WTC11 (cell line): ENCODE measurements around the gene SLC7A8. TPM values are rescaled to one million over a fixed set of nuclear protein-coding genes. Genes with fewer than 3 reads are reported as not detected.
"Not testable (repeated sequence)": the region's sequence is repeated elsewhere in the genome, so short reads cannot be mapped to it uniquely, and the experiment has no call there.

ENCODE experiments used
- ATAC-seq: fragments of 200-7000 bp; cut with Tn5 transposase; 2 replicates; pipeline ENCODE4 v1.10.0; 2021; ENCODE audit warnings: mild to moderate bottlenecking, moderate library complexity
- CTCF ChIA-PET: fragments of 300-600 bp; sonication (Branson Sonifier 250); formaldehyde crosslinking; loops from one replicate; lab custom pipeline; 2021; ENCODE audit warnings: antibody characterized with exemption; lab: Charles Lee
- POLR2A ChIA-PET: fragments of 350-600 bp; sonication (Branson Sonifier 250); formaldehyde crosslinking; loops from one replicate; lab custom pipeline; 2021; ENCODE audit warnings: antibody characterized with exemption; lab: Charles Lee
- DNase-seq: peaks from one replicate; pipeline ENCODE4 v3.0.0; 2021; ENCODE audit warnings: low spot score
- H3K27ac Mint-ChIP-seq: 2 replicates; pipeline ENCODE4 v1.8.0; 2021; ENCODE audit warnings: mixed read lengths
- H3K27me3 Mint-ChIP-seq: 2 replicates; pipeline ENCODE4 v1.8.0; 2021; ENCODE audit warnings: low read depth, mild to moderate bottlenecking, moderate library complexity, mixed read lengths
- H3K36me3 Mint-ChIP-seq: 2 replicates; pipeline ENCODE4 v1.8.0; 2021; ENCODE audit warnings: mixed read lengths
- H3K4me1 Mint-ChIP-seq: 2 replicates; pipeline ENCODE4 v1.8.0; 2022; ENCODE audit warnings: mixed read lengths
- H3K4me3 Mint-ChIP-seq: 2 replicates; pipeline ENCODE4 v1.8.0; 2021; ENCODE audit warnings: mild to moderate bottlenecking, moderate library complexity, mixed read lengths
- H3K9me3 Mint-ChIP-seq: 2 replicates; pipeline ENCODE4 v1.8.0; 2021; ENCODE audit warnings: mixed read lengths
- E2F1 ChIP-seq: sonication (generic); formaldehyde crosslinking; IDR thresholded peaks from 2 replicates; pipeline ENCODE4 v1.8.0; 2022; ENCODE audit warnings: mild to moderate bottlenecking, missing genetic modification reagents
- FOXJ3 ChIP-seq: sonication (generic); formaldehyde crosslinking; IDR thresholded peaks from 2 replicates; pipeline ENCODE4 v1.9.0; 2021; ENCODE audit warnings: missing genetic modification reagents, mild to moderate bottlenecking, borderline replicate concordance
- FOXP4 ChIP-seq: sonication (generic); formaldehyde crosslinking; IDR thresholded peaks from 2 replicates; pipeline ENCODE4 v1.8.0; 2022; ENCODE audit warnings: mild to moderate bottlenecking, missing genetic modification reagents
- HMGA2 ChIP-seq: fragments of 250-450 bp; sonication (Bioruptor Pico); IDR thresholded peaks from 2 replicates; pipeline ENCODE4 v1.4.0; 2021; ENCODE audit warnings: mild to moderate bottlenecking, moderate library complexity
- HMGXB4 ChIP-seq: sonication (generic); formaldehyde crosslinking; IDR thresholded peaks from 2 replicates; pipeline ENCODE4 v1.8.1; 2023; ENCODE audit warnings: mild to moderate bottlenecking, moderate library complexity, missing genetic modification reagents
- IRF1 ChIP-seq: sonication (generic); formaldehyde crosslinking; IDR thresholded peaks from 2 replicates; pipeline ENCODE4 v1.8.0; 2023; ENCODE audit warnings: missing genetic modification reagents
- KAT7 ChIP-seq: sonication (generic); formaldehyde crosslinking; IDR thresholded peaks from 2 replicates; pipeline ENCODE4 v1.8.1; 2023; ENCODE audit warnings: missing genetic modification reagents, mild to moderate bottlenecking, borderline replicate concordance
- MYBL2 ChIP-seq: sonication (generic); formaldehyde crosslinking; IDR thresholded peaks from 2 replicates; pipeline ENCODE4 v1.8.1; 2023; ENCODE audit warnings: mild to moderate bottlenecking, moderate library complexity, missing genetic modification reagents
- NFATC4 ChIP-seq: fragments of 250-450 bp; sonication (Bioruptor Pico); IDR thresholded peaks from 2 replicates; pipeline ENCODE4 v1.9.0; 2021; ENCODE audit warnings: mild to moderate bottlenecking
- NFYB ChIP-seq: sonication (generic); formaldehyde crosslinking; conservative IDR thresholded peaks from 2 replicates; pipeline ENCODE4 v1.8.0; 2022; ENCODE audit warnings: low read depth, missing genetic modification reagents
- OVOL2 ChIP-seq: fragments of 250-450 bp; sonication (Bioruptor Pico); IDR thresholded peaks from 2 replicates; pipeline ENCODE4 v1.9.0; 2021; ENCODE audit warnings: mild to moderate bottlenecking, borderline replicate concordance
- SMAD4 ChIP-seq: sonication (generic); formaldehyde crosslinking; IDR thresholded peaks from 2 replicates; pipeline ENCODE4 v1.8.0; 2022; ENCODE audit warnings: mild to moderate bottlenecking, missing genetic modification reagents
- TEAD4 ChIP-seq: sonication (generic); formaldehyde crosslinking; IDR thresholded peaks from 2 replicates; pipeline ENCODE4 v1.8.0; 2022; ENCODE audit warnings: mild to moderate bottlenecking, missing genetic modification reagents
- USF1 ChIP-seq: sonication (generic); formaldehyde crosslinking; IDR thresholded peaks from 2 replicates; pipeline ENCODE4 v1.8.0; 2022; ENCODE audit warnings: mild to moderate bottlenecking, missing genetic modification reagents
- ZMAT4 ChIP-seq: fragments of 250-450 bp; sonication (Bioruptor Pico); IDR thresholded peaks from 2 replicates; pipeline ENCODE4 v1.9.0; 2021; ENCODE audit warnings: mild to moderate bottlenecking
- ZNF317 ChIP-seq: sonication (generic); formaldehyde crosslinking; IDR thresholded peaks from 2 replicates; pipeline ENCODE4 v1.8.1; 2023; ENCODE audit warnings: low read depth, mild to moderate bottlenecking, moderate library complexity, missing genetic modification reagents, borderline replicate concordance
- ZSCAN18 ChIP-seq: fragments of 250-450 bp; sonication (Bioruptor Pico); IDR thresholded peaks from 2 replicates; pipeline ENCODE4 v2.1.2; 2022; ENCODE audit warnings: mild to moderate bottlenecking, moderate library complexity
- total RNA-seq: library from RNA; stranded (reverse); gene quantifications from 3 replicates; pipeline ENCODE4 v1.2.3, GENCODE V29; 2021

Gene SLC7A8
- total RNA-seq, 1 experiment from 2014 or later: 207 TPM

GRCh38 chr14:23108169-23108568 is 75.3 kb downstream of the SLC7A8 start:
- H3K4me3 Mint-ChIP-seq, ATAC-seq, H3K27ac Mint-ChIP-seq, H3K9me3 Mint-ChIP-seq, H3K36me3 Mint-ChIP-seq, POLR2A ChIA-PET, DNase-seq: not testable (repeated sequence)
- H3K4me1 Mint-ChIP-seq: peaks cover 30% of the 10 kb centered on the region
- TF ChIP-seq KAT7: 0 out of 2 replicates have a peak, but pooled peaks have one; percentile 30
- TF ChIP-seq ZNF317 (CRISPR knock-in tag): peak; percentile 15; the same call in 1 of the 2 replicates
- TF ChIP-seq SMAD4 (CRISPR knock-in tag): peak; percentile 78
- peaks cover 17% of the 10 kb centered on the region for H3K27me3 Mint-ChIP-seq
- CTCF ChIA-PET: interaction anchor here (1.0 to 5.1 kb wide), 5 partner anchors 12 to 127 kb away, joined by 3 to 43 read pairs (median 13); partner anchors contain the start of genes ACIN1 and C14orf119

GRCh38 chr14:23107620-23108019 is 75.8 kb downstream of the SLC7A8 start:
- ATAC-seq, H3K27ac Mint-ChIP-seq, H3K4me3 Mint-ChIP-seq, H3K36me3 Mint-ChIP-seq, H3K9me3 Mint-ChIP-seq, POLR2A ChIA-PET, CTCF ChIA-PET, DNase-seq: not testable (repeated sequence)
- peak; percentile 51; the same call in 1 of the 2 replicates for TF ChIP-seq HMGA2 (CRISPR knock-in tag)
- peaks cover 30% of the 10 kb centered on the region for H3K4me1 Mint-ChIP-seq
- peaks cover 17% of the 10 kb centered on the region for H3K27me3 Mint-ChIP-seq

- Mint-ChIP-seq H3K4me1 (peaks cover 32% of the 10 kb centered on the region), H3K27me3 (peaks cover 17% of the 10 kb centered on the region), H3K36me3 (peaks cover 4% of the 10 kb centered on the region; the same call in 1 of the 2 replicates), H3K27ac (peak overlapping the region; percentile 13; the same call in 1 of the 2 replicates), H3K9me3 (no peaks in the 10 kb centered on the region), H3K4me3 (no peak overlapping the region)
- TF ChIP-seq OVOL2 (CRISPR knock-in tag): no peak
- TF ChIP-seq MYBL2 (CRISPR knock-in tag): no peak
- TF ChIP-seq TEAD4 (CRISPR knock-in tag): no peak
- TF ChIP-seq E2F1 (CRISPR knock-in tag): no peak
- TF ChIP-seq ZSCAN18 (CRISPR knock-in tag): no peak
- no peak for TF ChIP-seq USF1 (CRISPR knock-in tag)
- no peak for TF ChIP-seq FOXJ3 (CRISPR knock-in tag)
- no peak for TF ChIP-seq FOXP4 (CRISPR knock-in tag)
- no peak for TF ChIP-seq IRF1 (CRISPR knock-in tag)
- no peak for TF ChIP-seq NFATC4 (CRISPR knock-in tag)
- TF ChIP-seq ZMAT4: no peak
- TF ChIP-seq HMGXB4: no peak
- no peak for TF ChIP-seq NFYB (CRISPR knock-in tag)
- POLR2A ChIA-PET: interaction anchor here (1.3 kb wide), 1 partner anchor 12 kb away, joined by 6 read pairs; the partner anchor contains the start of genes ACIN1 and C14orf119
- no peak for ATAC-seq
- CTCF ChIA-PET: interaction anchor here (0.8 to 2.1 kb wide), 5 partner anchors 11 to 120 kb away, joined by 3 to 14 read pairs (median 8); partner anchors contain the start of genes ACIN1 and C14orf119
- DNase-seq: no peak
Measured at GRCh38 chr14:23106747-23107045, 76.8 kb downstream of the SLC7A8 start.
